ENCODE data around the gene SH2D7.

The SH2D7 gene

GRCh38 chr15:78104566-78105475 lies 12.5 kb downstream of the SH2D7 start:
- no peak for DNase-seq (ENCODE audit: low read depth in 2 of 2)

- DNase-seq (ENCODE audit: low read depth in 2 of 2), result no peak
Measured at GRCh38 chr15:78105476-78106241, 13.3 kb downstream of the SH2D7 start.

- DNase-seq (ENCODE audit: low read depth in 2 of 2), result no peak
Measured at GRCh38 chr15:78107471-78107870, 15.1 kb downstream of the SH2D7 start.

GRCh38 chr15:78108300-78109084 lies 16.1 kb downstream of the SH2D7 start:
- DNase-seq (ENCODE audit: low read depth in 2 of 2), result peak; percentile 74 to 76

- no peak for DNase-seq (ENCODE audit: low read depth in 2 of 2)
Measured at GRCh38 chr15:78109156-78109555, 16.8 kb downstream of the SH2D7 start.

GRCh38 chr15:78110096-78110495 lies 17.7 kb downstream of the SH2D7 start:
- DNase-seq (ENCODE audit: low read depth in 2 of 2), result no peak

- DNase-seq (ENCODE audit: low read depth in 2 of 2), result no peak
Measured at GRCh38 chr15:78110916-78111475, 18.6 kb downstream of the SH2D7 start.

GRCh38 chr15:78111788-78112187 lies 19.4 kb downstream of the SH2D7 start:
- no peak for DNase-seq (ENCODE audit: low read depth in 2 of 2)

GRCh38 chr15:78112551-78112950 lies 20.2 kb downstream of the SH2D7 start:
- no peak for DNase-seq (ENCODE audit: low read depth in 2 of 2)

GRCh38 chr15:78120523-78120922 lies 28.2 kb downstream of the SH2D7 start:
- no peak for DNase-seq (ENCODE audit: low read depth in 2 of 2)

GRCh38 chr15:78125267-78125666 lies 32.9 kb downstream of the SH2D7 start:
- no peak for DNase-seq (ENCODE audit: low read depth in 2 of 2)

- DNase-seq (ENCODE audit: low read depth in 2 of 2), result no peak
Measured at GRCh38 chr15:78127882-78128281, 35.5 kb downstream of the SH2D7 start.

GRCh38 chr15:78129077-78129750 lies 36.9 kb downstream of the SH2D7 start:
- no peak for DNase-seq (ENCODE audit: low read depth in 2 of 2)

- DNase-seq (ENCODE audit: low read depth in 2 of 2), result no peak
Measured at GRCh38 chr15:78129751-78130287, 37.5 kb downstream of the SH2D7 start.

- no peak for DNase-seq (ENCODE audit: low read depth in 2 of 2)
Measured at GRCh38 chr15:78130466-78131294, 38.3 kb downstream of the SH2D7 start.

- DNase-seq (ENCODE audit: low read depth in 2 of 2), result peak; percentile 68 to 76
Measured at GRCh38 chr15:78131295-78132061, 39.1 kb downstream of the SH2D7 start, which contains the start of gene CIB2. Gene CIB2, minus strand, starts transcription at chr15:78131445. Its CDS starts 230 bp downstream, at chr15:78131215.

- DNase-seq (ENCODE audit: low read depth in 2 of 2), result no peak
Measured at GRCh38 chr15:78133801-78134200, 41.4 kb downstream of the SH2D7 start.

- DNase-seq (ENCODE audit: low read depth in 2 of 2), result no peak
Measured at GRCh38 chr15:78139578-78139977, 47.2 kb downstream of the SH2D7 start.

- DNase-seq (ENCODE audit: low read depth in 2 of 2), result no peak
Measured at GRCh38 chr15:78140292-78140691, 47.9 kb downstream of the SH2D7 start.
